ENCODE results near the gene NSD1.

GRCh38 chr5:177328545-177329231 is 195.1 kb downstream of the NSD1 start:
- no peak for TF ChIP-seq EP300 (conservative IDR thresholded peaks at IDR 0.05; ENCODE audit: poor library complexity, severe bottlenecking)
- no peak for TF ChIP-seq CTCF (IDR thresholded peaks at IDR 0.05; ENCODE audit: poor library complexity, severe bottlenecking)
- TF ChIP-seq POLR2AphosphoS5 (IDR thresholded peaks at IDR 0.05) = no peak
- TF ChIP-seq MXI1 (conservative IDR thresholded peaks at IDR 0.05; ENCODE audit: poor library complexity, severe bottlenecking) = no peak
- no peak for TF ChIP-seq EZH2 (IDR thresholded peaks at IDR 0.05; ENCODE audit: borderline replicate concordance, insufficient read depth, low read length, poor library complexity, severe bottlenecking)

All from neural cell (in vitro differentiated cells).